Measurements from ENCODE around the gene TMEM135.
"Not testable (repeated sequence)": the region's sequence is repeated elsewhere in the genome, so short reads cannot be mapped to it uniquely, and the experiment has no call there.

Gene TMEM135

DNA sequence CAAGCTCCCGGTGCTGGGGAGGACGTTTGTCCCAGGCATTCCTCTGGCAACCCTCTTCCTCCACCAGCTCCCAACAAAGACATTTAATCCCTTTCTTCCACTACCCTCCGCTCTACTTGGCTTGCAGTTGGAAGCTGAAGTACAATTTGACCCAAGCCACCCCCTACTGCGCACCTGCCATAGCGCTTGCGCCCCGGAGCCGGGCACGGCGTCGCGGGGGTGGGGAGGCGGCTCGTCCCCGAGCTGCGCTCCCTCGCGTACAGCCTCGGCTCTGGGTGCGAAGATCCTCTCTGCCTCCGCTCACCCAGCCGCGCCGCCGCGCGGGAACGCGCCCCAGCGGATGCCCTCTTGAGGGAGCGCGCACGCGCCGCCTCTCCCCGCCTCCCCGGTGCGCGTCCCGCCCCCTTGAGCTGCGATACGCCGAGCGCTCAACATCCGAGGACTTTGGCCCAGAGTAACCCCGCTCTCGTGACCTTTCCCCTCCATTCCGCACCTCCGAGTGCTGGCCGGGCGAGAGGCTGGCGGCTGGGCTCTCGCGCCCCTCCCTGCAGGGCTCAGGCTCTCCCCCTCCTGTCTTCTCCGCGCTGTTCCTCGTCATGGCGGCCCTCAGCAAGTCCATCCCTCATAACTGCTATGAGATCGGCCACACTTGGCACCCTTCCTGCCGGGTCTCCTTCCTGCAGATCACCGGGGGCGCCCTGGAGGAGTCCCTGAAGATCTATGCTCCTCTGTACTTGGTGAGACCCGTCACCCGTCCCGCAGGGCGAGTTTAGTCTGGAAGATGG lies at the start of gene TMEM135:
Gene TMEM135, plus strand, starts transcription at position 485 of the 785 bp plus-strand sequence. Its CDS starts 112 bp downstream, at position 597.
- DNase-seq: peak; percentile 92

DNA sequence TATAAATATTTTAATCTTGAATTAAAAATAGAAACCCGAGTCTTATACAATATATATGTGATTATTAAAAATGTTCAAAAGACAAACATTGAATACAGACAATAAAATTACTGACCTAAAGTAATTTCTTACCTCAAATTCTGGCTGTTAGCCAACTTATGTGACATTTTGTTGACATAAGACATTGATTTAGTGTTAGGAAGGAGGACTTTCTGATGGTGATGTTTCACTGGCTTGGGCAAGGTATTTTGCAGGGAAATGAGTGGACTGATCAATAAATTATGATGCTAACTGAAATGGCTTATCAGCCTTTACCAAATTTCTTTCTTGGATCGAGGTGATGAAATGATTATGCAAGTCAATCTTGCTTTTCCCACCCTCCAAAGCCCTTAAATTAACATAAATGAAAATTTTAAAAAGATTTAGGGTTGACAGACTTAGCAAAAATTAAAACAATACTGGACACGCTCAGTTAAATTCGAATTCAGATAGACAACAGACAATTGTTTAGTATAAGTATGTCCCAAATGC lies 49.3 kb upstream of the TMEM135 start:
- no peak for DNase-seq

DNA sequence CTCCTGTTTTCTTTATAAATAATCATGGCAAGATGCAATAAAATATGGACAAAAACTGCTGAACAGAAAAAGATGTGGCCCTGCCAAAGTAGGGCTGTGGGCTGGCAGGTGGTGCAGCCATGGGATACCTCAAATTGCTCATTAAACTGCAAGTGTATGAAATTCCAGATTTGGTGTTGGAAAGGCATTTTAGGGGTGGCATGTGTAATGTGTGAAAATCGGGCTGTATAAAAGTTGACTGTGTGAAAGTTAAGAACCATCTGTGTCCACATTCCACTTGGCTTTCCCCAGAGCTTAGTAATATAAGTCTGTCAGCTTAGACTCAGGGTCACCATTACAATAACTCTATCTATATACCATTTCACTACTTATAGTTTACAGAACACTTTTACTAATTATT lies 47.7 kb upstream of the TMEM135 start:
- no peak for DNase-seq

DNA sequence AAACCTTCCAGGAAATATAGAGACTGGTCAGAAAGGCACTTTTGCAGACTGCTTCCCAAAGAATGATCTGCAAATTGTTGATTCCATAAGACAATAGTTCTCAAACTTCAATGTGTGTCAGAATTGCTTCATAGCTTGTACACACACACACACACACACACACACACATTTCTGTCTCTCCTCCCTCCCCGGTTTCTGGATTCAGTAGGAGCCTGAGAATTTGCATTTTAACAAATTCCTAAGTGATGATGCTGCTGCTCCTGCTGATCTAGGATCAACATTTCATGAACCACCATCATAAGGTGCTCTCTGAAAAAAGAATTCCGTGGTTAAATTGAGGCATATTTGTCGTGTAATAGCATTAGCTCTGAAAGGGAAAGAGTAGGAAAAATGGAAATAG lies 47.2 kb upstream of the TMEM135 start:
- no peak for DNase-seq

DNA sequence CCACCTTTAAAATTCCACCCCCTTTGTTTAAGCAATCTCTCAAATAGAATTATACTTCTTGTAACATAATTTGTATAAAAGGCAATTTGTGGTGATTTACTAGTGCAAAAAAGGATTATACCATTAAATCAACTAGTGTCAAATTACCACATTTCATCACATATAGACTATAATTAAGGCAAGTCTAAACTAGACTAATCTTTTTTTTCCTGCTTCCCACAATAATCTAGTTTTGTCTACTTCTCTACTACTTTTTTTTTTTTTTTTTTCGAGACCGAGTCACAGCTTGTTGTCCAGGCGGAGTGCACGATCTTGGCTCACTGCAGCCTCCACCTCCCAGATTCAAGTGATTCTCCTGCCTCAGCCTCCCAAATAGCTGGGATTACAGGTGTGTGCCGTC lies 46.4 kb upstream of the TMEM135 start:
- no peak for DNase-seq

DNA sequence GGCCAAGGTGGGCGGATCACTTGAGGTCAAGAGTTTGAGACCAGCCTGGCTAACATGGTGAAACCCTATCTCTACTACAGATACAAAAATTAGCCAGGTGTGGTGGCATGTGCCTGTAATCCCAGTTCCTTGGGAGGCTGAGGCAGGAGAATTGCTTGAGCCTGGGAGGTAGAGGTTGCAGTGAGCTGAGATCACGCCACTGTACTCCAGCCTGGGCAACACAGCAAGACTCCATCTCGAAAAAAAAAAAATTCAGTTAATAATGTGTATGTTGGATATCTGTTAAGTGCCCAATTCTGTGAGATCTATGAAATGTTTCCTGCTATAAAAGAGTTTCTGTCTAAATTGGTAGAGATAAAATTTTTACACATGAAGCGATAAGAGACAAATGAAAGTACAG lies 45.4 kb upstream of the TMEM135 start:
- not testable (repeated sequence) for DNase-seq

DNA sequence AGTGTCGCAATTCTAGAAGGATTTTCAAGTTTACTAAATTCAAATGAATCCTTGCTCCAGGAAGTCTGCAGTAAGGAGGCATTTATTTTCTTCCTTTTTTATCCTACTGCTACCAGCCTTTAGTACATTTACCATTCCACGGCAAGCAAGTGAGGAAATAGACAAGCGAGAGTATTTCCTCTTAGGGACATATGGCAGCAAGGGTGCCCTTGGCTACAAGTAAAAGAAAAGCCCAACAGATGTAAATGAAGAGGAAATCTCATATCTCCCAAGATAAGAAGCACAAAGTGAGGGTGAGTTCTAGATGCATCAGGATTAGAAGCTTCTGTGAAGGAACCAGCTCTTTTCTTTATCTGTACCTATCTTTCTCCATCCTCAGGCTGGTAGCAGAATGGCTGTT lies 44.7 kb upstream of the TMEM135 start:
- no peak for DNase-seq

DNA sequence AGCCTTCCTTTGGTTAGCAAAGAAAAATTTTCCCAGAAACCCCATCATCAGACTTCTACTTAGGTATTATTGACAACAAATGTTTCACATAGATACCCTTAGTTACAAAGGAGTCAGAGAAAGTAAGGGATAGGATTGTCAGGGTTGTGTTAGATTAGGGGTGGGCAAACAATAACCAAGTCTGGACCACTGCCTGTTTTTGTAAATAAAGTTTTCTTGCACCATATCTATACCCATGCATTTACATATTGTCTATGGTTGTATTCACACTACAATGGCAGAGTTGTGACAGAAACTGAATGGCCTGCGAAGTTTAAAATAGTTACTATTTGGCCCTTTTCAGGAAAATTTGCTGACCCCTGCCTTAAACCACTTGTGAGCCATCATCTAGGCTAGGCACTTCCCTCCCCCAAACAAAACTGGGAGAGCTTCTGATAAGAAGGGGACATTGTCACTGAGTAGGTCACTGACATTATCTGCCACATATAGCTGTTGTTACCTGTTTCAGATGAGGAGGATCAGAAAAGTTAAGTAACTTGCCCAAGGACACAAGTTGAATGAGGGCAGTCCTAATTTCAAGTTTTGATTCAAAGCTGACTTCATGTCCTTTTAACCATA lies 40.7 kb upstream of the TMEM135 start:
- no peak for DNase-seq

DNA sequence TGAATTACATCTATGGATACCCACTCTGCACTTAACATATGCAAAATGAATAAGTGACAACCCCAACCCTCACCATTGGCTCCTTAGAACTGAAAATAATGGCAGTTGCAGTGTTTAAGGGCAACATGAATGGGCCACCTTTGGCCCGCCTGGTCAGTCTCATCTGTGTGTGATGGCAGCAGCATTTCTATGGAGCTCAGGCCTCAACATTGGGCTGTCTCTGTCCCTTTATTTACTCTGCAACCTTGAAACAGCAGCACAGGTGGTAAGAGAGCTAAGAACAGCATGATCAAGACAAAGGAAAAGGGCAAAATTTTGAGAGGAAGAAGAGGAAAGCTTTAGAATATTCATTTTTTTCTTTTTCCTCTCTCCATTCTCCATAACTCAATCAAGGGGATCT lies 38.3 kb upstream of the TMEM135 start:
- DNase-seq: no peak

DNA sequence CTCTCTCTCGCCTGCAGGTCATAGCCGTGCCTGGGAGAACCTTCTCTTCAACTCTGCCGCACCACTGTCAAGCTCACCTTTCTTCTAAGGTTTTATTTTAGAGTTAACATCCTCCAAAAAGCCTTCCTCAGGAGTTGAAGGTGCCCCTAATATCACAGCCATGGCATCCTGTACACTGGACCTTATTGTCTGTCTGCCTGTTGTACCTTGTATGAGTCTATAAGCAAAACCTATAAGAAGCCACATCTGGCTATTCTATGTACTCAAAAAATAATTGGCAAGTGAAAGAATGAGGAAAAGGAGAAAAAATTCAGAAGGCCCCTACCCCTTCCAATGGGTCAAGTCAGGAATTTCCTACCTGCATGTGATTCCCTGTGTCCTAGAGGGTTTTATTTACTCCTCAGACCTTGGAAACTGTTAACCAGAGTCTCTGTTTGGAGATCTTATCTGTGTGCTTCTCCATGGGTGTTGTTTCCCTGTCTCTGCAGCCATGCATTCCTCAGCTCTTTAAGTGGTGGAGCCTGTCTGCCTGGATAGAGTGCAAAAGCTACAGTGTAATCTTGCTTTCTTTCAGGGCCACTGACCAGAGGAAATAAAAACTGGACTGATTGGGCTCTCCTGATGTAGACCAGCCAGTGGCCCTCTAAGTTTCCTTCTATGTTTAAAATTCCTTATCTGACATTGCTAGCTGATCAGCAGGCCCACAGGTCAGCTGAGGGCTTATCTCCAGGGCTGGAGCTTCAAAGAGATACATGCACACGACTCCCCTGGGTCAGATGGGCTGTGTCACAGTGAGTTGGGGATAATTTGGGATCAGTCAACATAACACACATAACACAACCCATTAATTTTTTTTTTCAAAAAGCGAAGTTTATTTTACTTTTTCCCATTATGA lies 37.6 kb upstream of the TMEM135 start:
- DNase-seq: no peak

DNA sequence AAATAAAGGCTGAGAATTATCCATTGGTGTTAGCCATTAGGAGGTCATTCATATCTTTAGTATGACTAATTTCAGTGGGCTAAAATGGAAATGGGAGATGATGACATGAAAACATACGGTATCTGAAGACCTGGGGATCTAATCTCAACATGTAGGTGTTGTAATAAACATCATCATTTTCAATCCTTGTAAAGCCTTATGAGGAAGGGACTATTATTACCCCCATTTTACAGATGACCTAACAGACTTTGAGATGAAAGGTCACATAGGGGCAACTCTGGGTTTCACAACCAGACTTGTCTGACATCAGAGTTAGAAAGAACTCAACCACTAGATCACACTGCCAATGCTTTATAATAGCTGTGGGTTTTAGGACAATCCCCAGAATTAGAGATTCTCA lies 34.8 kb upstream of the TMEM135 start:
- no peak for DNase-seq

DNA sequence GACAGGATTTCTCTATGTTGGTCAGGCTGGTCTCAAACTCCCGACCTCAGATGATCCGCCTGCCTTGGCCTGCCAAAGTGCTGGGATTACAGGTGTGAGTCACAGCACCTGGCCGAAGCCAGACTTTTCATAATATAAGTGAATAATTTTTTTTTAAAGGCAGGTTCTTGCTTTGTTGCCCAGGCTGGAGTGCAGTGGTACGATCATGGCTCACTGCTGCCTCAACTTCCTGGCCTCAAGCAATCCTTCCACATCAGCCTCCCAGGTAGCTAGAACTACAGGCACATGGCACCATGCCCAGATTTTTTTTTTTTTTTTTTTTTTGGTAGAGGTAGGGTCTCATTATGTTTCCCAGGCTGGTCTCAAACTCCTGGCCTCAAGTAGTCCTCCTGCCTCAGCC lies 33.5 kb upstream of the TMEM135 start:
- DNase-seq: not testable (repeated sequence)

DNA sequence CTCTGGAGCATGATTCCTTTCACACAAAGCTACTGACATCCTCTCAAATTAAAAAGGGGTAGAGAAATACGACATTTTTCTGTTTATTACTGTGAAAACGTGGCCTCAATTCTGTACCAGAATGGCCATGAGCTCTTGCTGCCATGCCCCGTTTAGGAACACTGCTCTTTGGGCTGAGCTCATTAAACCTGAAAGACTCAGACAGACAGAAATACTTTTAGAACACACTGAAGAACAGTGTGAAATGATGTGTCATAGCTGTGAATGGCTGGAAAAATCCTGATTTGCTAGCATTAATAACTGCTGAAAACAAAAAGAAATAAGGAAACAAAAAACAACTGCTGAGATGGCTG lies 32.2 kb upstream of the TMEM135 start:
- no peak for DNase-seq

DNA sequence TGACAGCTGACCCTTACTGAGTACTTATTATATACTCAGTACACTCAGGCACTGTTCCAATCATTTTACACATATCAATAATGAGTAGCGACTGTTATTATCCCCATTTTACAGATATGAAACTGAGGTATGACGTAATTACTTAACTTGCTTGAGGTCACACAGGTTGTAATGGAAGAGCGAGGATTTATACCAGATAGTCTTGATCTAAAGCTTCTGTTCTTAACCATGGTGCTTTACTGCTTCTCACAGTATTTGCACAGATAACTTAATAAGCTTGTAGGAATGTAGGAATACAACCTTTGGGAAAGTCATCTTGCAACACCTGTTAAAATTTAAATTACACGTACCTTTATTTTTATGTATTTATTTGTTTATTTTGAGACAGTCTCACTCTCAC lies 31.7 kb upstream of the TMEM135 start:
- no peak for DNase-seq

DNA sequence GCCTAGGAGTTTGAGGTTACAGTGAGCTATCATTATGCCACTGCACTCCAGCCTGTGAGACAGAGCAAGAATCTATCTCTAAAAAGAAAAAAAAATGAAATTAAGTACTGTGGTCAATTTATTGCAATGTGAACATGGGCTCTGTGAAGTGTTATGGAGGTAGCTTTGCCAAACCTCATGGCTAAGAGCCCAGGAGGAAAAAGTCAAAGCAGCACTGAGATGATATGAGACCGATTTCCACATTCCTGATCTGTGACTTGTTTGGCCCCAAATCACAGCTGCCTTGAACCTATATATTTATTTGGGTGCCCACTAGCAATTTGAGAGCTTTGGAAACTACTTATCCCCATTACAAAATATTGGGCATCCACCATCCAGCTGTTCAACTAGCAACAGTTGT lies 29.8 kb upstream of the TMEM135 start:
- no peak for DNase-seq

DNA sequence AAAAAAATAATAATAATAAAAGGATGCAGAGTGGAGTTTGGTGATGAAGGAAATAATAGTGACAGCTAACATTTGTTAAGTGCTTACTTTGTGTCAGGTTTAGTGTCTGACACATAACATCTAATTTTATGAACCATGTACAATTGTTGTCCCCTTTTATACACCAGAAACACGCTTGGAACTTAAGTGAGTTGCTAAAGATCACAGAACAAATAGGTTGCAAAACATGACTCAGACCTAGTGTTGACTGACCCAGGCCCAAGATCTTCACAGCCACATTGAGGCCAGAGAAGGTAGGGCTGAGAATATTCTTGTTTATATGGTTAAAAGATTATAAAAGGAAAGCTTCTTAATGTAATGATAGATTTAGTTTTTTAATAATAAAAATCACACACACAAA lies 25.6 kb upstream of the TMEM135 start:
- no peak for DNase-seq

DNA sequence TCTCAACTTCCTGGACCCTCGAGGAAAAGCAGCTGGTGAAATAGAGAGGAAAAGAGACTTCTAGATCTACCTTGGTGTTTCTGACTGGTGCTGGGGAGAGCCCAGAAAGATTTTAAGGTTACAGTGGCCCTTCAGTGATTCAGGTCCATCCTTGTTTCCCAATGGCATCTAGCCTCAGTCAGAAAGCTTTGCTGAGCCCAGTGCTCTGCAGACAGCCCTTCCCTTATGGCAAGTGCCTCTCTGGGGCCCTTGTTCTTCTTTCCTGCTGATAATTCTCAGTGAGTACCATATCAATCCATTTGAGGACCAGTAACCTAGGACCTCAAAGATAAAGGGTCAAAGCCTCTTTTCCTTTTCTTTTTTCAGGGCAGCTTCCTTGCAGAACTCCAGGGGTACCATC lies 25.1 kb upstream of the TMEM135 start:
- DNase-seq: no peak

DNA sequence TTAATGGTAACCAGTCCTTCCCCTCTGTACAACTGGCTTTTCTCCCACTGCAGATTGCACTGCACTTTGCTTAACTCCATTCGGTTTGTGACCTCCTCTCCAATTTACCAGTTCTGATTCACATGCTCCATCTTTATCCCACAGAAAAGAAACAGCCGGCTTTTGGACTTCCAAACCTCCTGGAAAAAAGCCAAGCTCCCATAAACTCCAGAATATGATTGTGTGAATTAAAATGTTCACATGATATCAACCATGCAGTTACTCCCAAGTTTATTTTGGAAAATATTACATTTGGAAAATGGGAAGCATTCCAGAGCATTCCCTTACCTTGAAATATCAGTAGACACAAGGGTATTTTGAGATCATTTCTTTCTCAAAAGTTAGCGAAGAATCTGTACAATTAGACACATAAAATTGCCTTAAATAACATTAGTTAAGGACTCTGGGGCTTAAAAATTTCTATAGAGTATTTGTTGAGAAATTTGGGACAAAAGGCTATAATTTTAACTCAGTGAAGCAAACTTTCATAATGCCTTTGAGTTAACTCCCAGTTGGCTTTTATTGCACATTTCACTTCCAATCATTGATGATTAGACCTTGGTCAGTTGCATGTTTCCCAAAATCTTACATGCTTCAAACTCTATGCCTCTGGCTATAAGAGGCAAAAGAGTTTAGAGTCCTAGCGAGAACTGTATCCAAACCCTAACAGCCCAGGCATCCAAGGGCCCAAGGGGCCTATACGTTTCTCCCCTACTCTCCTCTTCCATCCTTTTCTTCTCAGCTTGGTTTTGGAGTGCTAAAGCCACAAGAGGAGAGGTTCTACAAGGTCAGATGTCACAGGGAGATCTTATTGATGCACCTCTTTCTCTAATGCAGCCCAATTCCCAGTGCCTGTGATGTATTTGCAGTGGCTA lies 23.6 kb upstream of the TMEM135 start:
- DNase-seq: no peak

DNA sequence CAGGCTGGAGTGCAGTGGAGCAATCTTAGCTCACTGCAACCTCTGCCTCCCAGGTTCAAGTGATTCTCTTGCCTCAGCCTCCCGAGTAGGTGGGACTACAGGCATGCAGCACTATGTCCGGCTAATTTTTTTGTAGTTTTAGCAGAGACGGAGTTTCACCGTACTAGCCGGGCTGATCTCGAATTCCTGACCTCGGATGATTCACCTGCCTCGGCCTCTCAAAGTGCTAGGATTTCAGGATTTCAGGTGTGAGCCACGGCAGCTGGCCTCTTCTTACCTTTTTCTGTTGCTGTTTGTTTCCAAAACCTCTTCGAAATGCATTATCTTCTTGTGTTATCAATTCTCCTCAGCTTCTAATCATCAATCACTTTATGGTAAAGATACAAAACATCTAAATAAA lies 22.1 kb upstream of the TMEM135 start:
- no peak for DNase-seq

DNA sequence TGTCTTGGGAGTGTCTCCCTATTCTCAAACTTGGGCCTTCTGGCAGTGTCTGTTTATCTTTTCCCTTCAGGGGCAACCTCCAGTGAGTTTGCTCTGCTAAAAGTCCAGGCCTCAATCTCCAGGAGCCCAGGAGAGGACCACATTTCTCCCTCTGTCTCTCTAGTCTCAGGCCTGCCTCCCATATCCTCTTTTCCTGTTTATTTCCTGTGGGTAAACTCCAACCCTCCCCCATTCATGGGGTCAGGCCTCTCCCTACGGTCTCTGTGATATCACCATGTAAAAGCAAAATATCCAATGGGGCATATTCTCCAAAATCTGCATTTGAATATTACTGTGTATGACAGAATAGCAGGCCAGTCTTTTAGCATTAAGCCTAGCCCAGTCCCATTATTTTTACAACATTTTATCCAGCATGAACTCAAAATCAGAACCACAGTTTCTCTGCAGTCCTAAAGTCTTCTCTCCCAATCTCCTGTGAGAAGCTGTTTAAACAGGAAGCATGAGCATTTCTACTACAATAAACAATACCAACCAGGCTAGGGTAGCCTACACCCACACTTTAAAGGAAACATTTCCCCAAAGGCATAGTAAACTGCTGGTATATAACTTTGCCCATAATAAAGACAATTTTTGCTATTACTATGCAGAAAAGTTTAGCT lies 18.0 kb upstream of the TMEM135 start:
- DNase-seq: no peak

DNA sequence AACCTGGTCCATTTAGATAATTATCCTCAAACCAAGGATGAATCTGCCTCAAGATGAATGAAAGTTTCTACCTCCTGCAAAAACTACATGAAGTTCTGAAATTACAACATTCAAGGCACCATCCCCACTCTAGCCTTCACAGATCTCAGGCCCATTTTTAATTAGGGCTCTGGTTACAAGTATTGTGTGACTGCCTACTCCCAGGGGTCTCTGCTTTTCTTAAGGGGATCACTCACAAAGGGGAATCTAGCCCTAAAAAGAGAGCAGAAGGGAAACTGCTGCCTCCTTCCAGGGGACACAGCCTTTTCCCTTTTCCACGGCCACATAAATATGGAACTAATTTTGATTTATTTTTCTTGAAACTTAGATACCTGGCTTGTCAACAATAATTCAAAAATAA lies 17.4 kb upstream of the TMEM135 start:
- DNase-seq: no peak

Measured in NCI-H2029 (cell line).